A673 (cell line): ENCODE measurements around the gene PARVB.

Experiments used
- CTCF ChIP-seq: fragments of 300-800, 200-600 bp; sonication (generic); conservative IDR thresholded peaks from 2 replicates; pipeline ENCODE4 v1.5.1; 2017; ENCODE audit warnings: low read depth, mild to moderate bottlenecking, antibody characterized with exemption, low read length, moderate library complexity, mixed read lengths
- EZH2 ChIP-seq: fragments of 200-600 bp; sonication (generic); IDR thresholded peaks from 2 replicates; pipeline ENCODE4 v1.6.1; 2017; ENCODE audit warnings: borderline replicate concordance, low read depth, mild to moderate bottlenecking, mixed read lengths, antibody characterized with exemption, low read length; ENCODE audit not compliant: poor library complexity, severe bottlenecking

- TF ChIP-seq CTCF: no peak
- TF ChIP-seq EZH2: no peak
These were observed 21.0 kb downstream of the PARVB start for GRCh38 chr22:44045145-44045544.
